GM15510 (cell line): ENCODE data around the gene PRKN.

Source experiments
- POLR2A ChIP-seq: IDR thresholded peaks from 3 replicates; pipeline ENCODE4 v1.6.1; 2011; ENCODE audit warnings: borderline replicate concordance; ENCODE audit not compliant: insufficient read length; ENCODE audit errors: extremely low read depth

The PRKN gene

GRCh38 chr6:162605881-162606280 is 121.7 kb downstream of the PRKN start:
- no peak for TF ChIP-seq POLR2A

DNA sequence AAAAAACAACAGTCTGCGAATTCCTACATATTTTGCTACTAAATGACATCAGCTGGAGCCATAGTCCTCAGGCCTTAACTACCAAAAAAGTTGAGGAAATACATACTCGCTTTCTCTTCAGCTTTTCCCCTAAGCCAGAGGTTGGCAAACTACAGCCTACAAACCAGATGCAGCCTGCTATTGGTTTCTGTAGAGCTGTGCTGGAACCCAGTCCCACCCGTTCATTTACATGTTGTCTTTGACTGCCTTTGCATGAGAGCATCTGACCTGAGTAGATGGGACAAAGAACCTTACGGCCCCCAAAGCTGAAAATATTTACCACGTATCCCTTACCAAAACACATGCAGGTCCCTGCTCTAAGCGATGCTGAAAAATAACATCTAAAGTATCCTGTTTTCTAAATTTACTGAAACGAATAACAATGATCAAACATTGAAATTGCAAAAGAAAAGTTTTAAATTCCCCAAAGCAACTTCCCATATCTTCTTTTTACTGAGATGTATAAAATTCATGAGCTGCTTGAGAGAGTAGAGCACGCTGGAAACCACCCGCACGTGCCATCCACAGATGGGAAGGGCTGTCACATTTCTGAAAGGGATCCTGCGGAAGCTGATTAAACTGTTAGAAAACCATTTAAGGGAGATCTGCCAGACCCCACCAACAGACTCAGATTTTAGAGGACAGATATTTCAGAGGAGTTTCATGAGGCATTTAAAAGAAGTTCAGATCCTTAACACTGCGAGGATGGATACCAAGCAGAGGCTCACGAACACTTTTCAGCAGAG is 124.1 kb downstream of the PRKN start:
- TF ChIP-seq POLR2A, result no peak

GRCh38 chr6:162602759-162603158 is 124.8 kb downstream of the PRKN start:
- no peak for TF ChIP-seq POLR2A

DNA sequence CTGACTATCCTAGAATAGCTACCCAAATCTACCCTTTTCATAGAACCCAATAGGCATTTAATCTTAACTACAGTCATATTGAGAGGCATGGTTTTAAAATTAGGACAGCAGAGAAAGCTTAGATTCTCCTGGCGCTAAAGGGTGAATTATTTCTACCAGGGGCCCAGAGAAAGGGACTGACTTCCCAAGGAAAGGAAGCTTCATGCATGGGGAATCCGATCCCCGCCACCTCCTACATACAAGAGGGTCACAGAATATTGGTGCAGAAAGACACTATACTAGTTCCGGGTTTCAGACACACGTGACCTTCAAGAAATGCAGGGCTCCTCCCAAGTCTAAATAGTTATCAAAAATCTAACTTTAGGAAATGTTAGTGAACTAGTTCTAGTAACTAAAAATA is 130.9 kb downstream of the PRKN start:
- TF ChIP-seq POLR2A, result no peak

- no peak for TF ChIP-seq POLR2A
These were observed 136.0 kb downstream of the PRKN start for GRCh38 chr6:162591517-162591916.

DNA sequence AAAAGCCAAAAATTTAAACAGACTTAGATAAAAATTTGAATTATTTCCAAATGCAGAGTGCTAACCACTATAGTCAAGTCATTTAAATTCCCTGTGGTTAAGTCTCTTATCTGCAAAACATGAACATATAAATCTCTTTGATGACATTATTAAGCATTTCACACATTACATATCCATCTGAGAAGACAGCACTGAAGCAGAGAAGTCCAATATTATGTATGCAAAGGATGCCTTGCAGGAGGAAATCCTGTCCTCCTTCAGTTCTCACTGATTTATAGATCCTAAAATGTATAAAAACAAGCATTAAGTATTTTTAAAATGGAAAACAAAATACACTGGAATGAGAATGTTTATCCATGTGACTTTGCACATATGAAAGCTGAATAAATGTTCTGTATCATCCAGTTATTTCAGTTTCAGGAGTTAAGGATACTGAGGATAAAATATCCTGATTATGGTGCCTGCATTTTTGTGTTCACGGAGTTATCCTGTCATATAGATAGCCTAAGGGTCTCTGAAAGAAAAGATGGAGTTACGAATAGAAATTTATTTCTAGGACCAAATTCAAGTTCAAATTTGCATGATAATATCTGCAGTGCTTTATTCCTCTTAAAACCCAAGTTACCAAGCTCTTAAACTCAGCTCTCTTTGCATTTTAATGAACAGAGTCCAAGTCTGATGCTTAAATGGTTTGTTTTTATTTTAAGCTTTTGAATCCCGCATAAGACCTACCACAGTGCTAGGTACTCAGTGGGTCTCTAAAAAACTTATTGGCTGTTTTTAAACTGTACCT is 145.4 kb downstream of the PRKN start:
- TF ChIP-seq POLR2A, result no peak

DNA sequence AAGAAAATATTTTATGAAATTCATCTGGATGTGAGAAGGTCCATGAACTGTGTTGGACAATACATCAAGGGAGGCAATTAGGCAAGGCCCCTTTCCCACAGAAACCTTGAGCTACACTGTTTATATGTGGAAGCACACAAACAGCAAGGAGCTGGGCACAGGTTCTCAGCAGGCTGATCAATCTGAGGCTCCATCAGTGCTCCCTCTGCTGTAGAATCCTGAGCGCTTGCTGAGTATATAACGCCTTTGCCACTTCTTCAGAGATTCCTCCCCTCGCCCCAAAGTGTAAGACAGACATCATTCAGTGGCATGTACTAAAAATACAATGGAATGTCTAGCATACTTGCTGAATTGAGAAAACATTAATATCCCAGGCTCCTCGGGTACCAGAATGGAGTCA is 146.9 kb downstream of the PRKN start:
- no peak for TF ChIP-seq POLR2A

- no peak for TF ChIP-seq POLR2A
These were observed 151.6 kb downstream of the PRKN start for GRCh38 chr6:162576016-162576415.

DNA sequence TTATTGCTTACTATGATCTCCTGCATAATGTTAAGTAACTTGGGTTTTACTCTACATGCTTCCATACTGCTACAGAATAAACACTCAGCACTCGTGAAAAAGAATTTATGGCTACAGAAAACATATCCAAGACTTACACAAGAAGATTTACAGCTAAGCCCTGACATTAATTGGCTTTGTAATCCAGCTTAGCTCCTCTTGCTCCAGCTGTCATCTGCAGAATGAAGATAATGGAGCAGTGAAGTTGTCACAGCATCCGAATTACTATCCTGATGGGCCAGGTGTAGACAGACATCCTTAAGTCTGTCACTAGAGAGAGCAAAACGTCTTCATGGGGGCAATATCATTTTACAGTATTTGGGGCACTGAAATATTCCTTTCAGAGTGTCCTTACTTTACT is 155.3 kb downstream of the PRKN start:
- TF ChIP-seq POLR2A, result no peak

- no peak for TF ChIP-seq POLR2A
These were observed 159.3 kb downstream of the PRKN start for GRCh38 chr6:162568266-162568665.

DNA sequence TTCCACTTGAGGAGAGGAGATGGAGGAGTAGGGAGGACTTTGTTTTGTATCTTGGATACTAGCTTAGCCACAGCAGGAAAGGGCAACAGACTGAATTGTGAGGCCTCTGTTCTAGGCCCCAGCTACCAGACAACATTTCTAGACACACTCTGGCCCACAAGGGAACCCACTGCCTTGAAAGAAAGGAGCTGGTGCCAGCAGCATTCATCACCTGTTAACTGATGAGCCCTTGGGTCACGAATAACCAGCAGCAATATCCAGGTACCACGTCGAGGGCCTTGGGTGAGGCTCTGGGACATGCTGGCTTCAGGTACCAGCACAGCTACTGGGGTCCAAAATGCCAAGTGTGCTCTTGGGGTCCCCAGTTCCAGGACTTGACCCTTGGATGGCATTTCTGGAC is 165.5 kb downstream of the PRKN start:
- no peak for TF ChIP-seq POLR2A

DNA sequence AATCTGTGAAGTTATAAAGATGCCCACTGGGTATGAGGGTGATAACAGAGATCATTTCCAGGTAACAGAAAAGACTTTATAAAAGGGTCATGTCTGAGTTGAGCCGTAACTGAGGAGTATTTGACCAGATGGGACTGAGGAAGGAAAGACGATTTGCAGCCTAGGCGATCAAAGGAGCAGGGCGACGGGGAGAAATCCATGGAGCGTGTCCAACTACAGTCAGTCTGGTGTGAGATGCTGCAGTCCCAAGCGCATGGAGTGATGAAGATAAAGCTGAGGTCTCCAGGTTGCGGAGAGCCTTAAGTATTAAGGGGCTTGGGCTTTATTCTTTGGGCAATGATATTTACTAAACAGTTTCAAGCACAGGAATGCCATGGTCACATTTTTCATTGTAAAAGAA is 166.7 kb downstream of the PRKN start:
- TF ChIP-seq POLR2A, result no peak

DNA sequence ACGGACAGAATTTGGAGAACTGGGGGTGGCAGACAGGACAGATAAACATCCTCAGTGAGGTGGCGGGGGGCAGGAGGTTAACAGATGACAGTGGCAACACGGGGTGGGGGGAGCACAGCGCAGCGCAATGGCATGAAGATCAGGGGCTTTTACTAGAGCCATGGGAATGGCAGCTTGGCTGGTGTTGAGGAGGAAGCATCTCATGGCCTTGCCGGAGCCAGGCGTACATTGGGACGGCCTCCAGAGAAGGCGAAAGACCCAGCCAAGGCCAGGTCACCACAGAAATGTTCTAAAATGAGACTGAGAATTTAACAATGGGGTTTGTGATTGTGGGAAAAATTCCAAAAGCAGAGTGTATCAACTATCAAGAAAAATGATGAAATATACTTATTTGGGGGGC is 173.0 kb downstream of the PRKN start:
- TF ChIP-seq POLR2A, result no peak

DNA sequence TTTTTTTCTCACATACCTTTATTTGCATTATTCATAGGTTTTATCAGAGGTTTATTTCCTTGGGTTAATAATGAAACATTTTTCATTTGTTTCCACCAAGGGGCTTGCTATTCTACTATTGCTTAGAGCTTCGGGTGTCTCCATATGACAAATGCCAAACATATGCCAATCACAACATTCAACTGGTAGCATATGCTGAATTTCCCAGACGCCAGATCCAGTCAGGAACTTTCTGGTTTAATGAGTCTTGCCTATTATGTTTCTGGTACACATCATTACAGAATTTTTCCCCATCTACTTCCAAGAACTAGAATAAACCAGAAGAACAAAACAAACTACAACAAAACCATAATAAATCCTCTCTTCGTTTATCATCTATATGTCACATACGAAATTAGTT is 180.7 kb downstream of the PRKN start:
- TF ChIP-seq POLR2A, result no peak

DNA sequence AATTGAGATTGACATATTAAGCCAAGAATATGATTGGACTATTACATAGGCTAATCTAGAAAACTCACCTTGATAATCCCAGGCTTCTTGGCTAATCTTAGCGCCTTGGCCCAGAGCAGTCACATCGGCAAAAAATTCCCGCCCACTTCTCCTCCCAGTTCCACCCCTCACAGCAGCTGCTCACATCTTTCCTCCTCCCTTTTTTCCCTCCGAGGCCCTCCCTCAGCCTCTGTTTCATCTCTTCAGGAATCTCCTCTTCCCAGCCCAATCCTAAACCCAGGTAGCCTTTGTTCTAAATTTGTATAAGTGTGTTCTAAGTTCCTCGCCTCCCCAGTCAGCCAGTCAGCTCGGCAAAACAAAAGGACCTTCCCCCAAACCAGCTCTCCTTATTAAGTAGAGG is 184.3 kb downstream of the PRKN start:
- TF ChIP-seq POLR2A, result no peak
